GM18907 (cell line): ENCODE data around the gene MYO1B.

Source experiments
- ATAC-seq: cut with Tn5 transposase; IDR thresholded peaks from one replicate; pipeline ENCODE4 v1.9.1; 2021; ENCODE audit warnings: mild to moderate bottlenecking, moderate library complexity; ENCODE audit not compliant: unreplicated experiment

Gene MYO1B

DNA sequence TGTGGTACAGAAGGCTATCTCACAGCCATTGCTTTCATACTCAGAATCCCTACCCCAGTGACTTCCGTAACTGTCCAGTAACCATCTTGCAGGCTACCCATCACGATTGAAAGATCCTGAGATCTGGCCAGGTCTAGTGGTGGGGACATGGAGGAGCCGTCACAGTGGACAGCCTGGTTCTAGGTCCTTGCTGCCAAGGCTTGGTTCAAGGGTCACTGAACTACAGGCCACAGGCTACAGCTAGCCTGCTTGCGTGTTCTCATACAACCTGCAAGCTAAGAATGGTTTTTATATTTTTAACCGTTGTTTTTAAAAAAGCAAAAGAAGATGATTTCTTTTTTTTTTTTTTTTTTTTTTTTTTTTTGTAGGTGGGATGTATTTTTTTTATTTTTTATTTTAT, 151.6 kb downstream of the MYO1B start:
- ATAC-seq = no peak

DNA sequence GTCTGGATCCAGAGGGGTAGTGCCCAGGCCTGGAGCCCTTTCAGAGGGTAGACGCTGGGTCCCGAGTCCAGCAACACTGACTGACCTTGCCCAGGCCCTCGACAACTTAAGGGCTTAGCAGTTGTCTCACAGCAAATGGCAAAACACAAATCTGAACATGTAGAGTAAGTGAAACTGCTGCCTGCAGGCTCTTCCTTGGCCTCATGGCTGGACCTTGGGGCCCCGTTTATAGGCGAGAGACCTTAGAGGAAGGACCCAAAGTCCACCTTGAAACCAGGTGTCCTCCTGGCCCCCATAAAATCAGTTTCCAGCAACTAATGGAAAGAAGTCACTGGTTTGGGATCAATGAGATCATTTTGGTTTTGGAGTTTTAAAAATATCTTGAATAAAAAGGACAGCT, 154.4 kb downstream of the MYO1B start:
- no peak for ATAC-seq

DNA sequence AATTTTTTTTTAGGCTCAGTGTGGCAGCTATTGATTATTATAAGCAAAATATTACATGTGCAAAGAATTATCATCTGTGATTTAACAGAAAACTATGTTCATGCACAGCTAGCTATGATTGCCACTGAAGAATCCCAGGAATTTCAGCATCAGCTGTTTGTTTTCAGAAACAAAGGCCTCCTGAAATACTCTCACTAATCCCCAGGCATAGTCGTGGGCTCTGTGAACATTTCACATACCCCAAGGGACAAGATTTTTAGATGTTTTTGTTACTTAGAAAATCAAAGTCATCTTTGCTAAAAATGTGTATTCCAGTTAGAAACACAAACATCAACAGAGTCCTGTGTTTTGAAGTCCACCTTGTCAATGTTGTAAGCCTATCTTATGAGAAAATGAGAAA, 156.1 kb downstream of the MYO1B start:
- no peak for ATAC-seq

DNA sequence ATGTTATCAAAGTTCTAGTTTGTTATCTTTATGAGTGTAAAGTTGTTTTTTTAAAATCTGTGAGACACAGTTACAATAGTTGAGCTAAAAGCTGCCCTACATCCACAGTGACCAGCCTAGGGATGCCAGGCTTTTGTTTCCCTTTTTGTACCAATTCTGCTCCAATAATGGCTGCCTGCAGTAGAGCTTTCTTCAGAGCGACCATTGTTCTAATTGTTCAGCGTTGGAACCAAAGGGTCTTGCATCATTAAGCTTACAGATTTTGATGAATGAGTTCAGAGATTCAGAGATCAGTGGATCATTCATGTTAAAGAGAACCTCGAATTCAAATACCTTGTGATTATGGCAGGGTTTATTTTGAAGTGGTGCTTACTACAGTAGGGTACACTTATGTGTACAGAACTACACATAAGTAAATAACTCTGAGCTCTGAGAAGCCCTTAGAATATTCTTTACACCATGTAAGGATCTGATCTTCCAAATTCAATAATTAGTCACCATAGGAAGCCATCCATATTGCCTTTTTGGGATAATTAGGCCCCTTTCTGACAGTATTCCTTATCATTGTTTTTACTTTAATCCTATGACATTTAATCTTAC, 157.9 kb downstream of the MYO1B start:
- ATAC-seq = no peak

DNA sequence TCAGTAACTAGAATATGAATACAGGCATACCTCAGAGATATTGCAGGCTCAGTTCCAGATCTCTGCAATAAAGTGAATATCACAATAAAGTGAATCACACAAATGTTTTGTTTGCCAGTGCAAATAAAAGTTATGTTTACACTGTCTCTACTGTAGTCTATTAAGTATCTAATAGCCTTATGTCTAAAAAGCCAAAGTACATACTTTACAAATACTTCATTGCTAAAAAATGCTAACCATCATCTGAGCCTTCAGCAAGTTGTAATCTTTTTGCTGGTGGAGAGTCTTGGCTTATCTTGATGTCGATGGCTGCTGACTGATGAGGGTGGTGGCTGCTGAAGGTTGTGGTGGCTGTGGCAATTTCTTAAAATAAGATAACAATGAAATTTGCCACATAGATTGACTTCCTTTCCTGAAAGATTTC, 159.4 kb downstream of the MYO1B start:
- ATAC-seq = no peak

DNA sequence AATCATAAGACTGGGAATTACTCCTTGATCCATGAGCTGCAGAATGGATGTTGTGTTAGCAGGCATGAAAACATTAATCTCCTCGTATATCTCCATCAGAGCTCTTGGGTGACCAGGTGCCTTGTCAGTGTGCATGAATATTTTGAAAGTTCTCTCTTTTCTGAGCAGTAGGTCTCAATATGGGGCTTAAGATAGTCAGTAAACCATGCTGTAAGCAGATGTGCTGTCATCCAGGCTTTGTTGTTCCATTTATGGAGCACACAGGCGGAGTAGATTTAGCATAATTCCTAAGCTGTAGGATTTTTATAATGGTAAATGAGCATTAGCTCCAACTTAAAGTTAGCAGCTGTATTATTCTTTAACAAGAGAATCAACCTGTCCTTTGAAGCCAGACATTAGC, 160.3 kb downstream of the MYO1B start:
- ATAC-seq = no peak

DNA sequence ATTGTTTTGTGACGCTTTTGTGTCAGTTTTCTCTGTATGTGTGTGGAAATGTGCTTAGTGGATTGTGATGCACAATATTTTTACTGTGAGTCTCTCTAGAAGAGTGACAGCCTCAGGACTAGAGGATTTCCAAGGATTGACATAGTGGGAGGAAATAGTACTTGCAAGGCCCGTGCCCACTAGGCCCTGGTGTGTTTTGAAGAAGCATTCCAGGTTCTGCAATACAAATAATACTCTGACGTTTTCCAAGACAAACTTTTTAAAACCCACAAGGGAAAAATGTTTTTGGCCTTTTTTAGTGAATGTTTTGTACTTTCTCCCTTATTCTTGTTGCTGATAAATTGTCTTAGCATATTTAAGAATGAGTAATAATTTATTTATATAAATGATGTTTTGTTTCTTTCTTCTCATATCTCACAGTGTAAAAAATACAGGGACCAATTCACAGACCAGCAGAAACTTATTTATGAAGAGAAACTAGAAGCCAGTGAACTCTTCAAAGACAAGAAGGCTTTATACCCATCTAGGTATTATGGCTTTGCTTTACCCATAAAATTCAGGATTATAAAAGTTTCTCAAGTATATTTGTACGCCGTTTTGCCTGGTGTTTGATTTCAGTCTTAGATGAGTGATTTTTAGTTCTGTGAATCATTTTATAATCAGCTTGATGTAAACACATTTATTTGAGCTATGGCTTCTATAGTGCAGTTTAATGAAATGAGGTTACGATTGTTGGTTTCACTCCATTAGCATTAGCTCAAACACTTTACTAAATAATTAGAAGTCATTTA, 165.6 kb downstream of the MYO1B start:
- ATAC-seq = no peak

DNA sequence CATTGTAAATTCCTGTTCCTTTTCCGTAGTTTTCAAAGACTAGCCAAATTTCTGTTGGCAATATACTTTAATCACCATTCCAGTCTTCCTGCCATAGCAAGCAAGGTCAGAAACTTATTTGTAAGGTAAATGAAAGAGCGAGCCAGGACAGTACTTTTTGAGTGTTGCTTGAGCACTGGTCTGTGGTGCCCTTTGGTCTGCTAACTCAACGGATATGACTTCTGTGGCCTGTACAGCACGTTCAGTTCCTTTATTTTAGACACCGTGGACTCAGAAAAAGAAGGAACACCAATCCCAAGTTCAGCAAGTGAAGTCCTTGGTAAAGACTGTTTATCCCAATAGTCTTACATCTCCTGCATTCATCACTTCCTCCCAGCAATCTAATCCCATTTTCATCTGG, 166.3 kb downstream of the MYO1B start:
- ATAC-seq = no peak

DNA sequence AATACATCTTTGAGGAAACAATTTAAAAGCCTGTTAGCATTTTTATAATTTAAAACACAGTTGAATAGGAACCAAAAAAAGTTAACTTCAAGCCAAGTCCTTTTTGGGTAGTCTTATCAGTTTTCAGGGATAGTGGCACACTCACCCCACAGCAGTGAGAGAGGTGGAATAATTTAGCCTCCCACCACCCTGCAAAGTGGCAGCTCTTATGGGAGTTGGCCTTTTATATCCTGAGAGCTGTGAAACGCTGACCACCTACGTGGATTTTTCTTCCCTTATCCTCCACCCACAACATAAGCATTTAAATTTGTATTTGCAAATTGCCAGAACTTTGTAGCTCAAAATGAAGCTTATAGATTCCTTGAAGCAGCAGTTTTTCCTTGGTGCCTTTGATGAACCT, 167.1 kb downstream of the MYO1B start:
- ATAC-seq = no peak

DNA sequence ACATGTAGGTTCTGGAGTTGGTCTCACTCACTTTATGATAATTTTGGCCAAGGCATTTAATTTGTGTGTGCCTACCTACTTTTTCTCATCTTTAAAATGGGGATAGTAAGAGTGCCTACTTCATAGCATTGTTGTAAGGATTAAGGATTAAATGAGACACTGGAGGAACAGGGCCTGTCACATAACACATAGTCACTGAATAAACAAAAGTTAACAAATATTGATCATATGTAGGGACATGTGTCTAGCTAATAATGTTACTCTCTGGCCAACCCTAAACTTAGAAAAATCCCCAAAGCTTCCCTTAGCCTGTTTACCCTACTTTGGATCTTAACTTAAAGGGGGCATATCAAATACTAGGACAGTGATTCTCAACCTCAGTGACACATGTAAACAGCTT, 169.9 kb downstream of the MYO1B start:
- ATAC-seq = no peak

DNA sequence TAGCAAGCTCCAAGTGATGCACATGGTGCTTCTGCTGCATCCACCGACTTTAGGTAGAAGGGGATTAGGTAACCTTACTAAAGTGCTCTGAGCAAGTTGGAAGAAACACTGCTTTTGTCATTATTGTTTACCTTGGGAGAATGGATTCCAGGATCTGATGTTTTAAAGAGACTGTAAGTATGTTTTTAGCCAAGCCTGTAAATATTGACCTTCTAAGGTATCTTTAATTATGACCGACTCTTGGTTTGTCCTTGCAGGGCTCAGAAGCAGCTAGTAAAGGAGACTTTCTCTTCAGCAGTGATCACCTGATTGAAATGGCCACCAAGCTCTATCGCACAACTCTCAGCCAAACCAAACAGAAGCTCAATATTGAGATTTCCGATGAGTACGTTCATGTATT, 170.7 kb downstream of the MYO1B start:
- no peak for ATAC-seq

DNA sequence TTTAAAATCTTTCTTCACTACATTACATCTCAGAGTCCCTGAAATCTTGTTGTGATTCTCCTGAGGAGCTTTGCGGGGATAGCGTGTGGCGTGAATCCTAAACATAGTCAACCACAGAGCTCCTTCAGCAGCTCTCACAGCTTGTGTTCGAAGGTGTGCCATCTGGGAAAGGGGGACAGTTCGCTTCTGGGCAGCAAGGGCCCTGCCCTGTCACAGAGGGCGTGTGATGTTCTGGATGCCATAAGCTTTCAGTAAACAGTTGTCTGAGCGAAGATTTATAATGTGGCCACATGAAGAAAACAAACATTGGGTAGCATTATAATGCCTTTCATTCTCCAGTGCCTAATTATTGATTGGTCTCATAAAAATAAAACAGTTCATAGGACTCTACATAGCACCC, 172.5 kb downstream of the MYO1B start:
- no peak for ATAC-seq

DNA sequence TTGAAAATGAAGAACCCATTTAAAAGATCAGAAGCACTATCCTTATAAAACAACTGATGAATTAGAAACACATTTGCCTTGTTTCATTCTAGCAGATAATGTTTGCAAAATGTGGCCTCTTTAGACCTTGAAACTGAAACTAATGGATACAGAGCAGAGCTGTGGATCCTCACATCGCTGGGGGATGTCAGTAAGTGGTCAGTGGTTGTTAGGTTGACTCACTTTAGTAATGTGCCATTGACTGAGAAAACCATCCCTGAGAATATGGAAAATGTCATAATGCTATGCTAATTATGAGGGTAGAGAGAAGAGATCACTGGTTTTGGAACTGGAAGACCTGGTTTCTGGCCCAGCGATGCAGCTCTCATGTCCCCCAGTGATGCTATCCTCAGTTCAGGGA, 176.7 kb downstream of the MYO1B start:
- ATAC-seq = no peak

DNA sequence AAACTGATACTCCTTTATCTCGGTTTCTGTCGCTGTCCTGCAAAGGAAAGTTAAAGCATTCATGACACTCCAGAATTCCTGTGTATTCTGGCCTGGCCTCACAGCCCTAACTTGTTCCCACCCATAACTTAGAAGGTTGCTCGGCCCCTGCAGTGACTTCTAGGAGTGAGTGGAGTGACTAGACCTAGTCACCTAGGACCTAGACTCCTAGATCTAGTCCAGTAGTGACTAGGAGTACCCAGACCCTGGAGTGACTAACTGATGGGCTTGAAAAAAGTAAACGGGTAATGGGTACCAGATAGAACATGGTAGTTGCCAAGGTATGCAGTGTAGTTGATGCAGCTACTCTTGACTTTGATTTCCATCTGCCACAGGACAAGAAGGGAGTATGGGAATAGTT, 181.8 kb downstream of the MYO1B start:
- ATAC-seq = no peak

DNA sequence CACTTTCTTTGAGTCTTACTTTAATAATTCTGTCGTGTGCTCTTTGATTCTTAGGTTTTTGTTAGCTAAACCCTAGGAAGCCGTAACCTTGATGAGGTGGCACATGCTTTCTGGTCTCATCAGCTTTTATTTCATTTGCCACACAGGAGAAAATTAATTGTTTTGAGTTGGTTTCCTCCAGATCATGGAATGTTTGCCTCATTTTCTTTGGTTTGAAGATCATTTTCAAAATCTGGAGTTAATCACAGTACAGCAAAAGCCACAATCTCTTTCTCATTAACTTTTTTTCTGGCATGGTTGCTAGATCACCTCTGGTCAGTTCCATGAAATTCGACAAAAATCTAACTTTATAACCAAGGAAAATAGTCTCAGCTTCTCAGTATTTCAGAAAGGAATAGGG, 182.9 kb downstream of the MYO1B start:
- ATAC-seq = no peak

DNA sequence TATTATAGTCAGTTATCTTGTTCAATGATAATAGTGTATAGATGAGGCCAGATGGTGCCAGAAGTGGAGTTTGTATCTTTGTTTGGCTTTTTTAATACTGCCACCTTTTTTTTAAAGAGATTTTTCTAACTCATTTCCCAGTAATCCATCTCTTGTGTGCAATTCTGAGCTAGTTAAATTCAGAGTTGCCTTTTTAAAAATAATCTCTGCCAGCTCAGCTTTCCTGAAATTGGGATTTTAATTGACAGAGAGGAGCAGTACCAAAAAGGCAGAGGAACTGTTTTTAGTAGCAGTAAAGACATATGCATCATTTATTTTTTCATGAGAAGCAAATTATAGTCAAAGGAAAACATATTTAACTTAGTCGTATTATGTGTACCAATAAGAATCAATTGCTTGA, 185.3 kb downstream of the MYO1B start:
- ATAC-seq = no peak

DNA sequence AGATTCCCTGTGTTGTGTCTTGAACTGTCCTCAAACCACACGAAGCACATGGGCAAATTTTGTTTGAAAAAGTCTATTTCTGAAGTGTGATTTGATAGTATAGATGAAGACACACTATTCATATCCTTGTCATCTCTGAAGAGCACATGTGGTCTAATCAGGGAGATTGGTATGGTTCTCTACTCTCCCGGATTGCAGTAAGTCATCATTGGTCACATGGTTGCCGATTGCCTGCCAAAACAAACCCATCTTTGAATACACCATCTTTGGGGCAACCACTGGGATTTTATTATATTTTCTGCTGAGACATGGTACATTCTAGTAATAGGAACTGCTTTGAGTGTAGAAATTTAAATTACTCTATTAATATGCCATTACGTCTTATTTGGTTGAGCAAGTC, 186.9 kb downstream of the MYO1B start:
- ATAC-seq = no peak

DNA sequence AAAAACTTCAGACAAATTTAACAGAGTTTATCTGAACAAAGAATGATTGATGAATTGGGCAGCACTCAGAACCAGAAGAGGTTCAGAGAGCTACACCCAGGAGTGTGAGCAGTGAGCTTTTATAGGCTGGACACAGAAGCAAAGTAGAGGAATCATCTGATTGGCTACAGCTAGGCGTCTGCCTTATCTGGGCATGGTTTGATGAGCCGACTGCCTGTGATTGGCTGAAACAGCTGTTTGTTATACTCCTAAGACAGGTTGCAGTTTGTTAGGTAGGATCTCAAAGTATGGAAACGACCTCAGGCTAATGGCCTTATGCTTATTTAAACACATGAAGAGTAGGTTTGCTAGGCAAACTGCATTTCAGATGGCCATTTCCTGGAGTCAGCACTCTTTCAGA, 188.9 kb downstream of the MYO1B start:
- no peak for ATAC-seq

DNA sequence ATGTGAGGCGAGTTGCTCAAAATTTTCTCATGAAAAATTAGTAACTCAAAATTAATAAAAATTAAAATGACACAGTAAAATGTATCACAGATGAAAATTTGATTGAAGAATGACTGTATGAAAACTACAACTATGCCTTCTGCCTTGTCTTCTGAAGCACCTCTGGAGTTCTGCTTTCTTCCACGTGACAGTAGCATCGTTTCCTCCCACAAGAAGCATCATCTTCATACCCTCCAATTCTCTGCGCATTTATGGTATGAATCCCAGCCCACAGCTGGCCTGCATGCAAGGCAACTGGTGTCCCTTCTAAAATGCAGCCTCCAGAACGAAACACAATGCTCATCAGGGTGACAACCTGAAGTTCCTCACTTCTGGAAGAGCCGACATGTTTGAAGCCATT, 189.9 kb downstream of the MYO1B start:
- ATAC-seq = no peak

DNA sequence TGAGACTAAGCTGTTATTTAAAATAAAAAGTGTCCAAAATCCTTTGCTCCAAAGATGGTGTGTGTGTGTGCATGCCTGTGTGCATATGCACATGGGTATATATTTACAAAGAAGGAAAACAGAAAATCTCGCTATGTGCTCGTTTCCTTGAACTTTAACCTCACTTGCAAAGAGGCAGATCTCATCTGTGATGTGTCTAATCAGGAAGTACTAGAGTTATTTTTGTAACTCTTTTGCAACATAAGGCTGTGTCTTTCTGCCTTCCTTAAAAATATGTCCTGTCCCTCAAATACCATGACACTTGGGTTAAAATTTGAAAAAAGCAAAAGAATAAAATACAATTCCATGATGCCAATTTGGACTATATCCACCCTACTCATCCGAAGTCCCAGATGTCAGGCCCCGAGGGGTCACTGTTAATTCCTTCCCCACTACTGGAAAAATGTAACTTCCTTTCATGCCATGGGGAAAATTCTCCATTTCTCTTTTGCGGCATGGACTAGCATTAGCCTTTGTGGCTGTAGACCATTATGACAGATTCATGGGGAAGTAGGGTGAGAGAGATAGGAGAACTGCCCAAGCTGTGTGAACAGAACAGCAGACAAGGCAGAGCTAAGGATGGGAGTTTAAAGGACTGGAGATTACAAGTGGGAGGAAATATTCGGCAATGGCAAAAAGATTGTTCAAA, 191.3 kb downstream of the MYO1B start:
- ATAC-seq = no peak

DNA sequence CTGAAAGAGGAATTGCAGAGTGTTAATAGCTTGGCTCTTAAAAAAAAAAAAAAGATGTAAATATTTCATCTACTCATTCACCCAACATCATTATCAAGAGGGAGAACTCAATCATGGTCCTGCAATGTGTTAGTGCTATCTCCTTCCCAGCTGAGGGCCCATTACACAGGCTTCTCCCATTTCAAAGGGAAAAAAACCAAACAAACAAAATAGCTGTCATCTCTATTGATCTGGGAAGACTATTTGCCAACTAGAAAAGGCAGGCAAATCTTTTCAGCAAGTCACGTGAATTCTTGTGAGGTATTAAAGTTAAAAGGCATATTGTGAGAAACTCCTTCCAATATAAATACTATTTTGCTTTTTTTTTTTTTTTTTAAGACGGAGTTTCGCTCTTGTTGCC, 194.3 kb downstream of the MYO1B start:
- ATAC-seq = no peak

DNA sequence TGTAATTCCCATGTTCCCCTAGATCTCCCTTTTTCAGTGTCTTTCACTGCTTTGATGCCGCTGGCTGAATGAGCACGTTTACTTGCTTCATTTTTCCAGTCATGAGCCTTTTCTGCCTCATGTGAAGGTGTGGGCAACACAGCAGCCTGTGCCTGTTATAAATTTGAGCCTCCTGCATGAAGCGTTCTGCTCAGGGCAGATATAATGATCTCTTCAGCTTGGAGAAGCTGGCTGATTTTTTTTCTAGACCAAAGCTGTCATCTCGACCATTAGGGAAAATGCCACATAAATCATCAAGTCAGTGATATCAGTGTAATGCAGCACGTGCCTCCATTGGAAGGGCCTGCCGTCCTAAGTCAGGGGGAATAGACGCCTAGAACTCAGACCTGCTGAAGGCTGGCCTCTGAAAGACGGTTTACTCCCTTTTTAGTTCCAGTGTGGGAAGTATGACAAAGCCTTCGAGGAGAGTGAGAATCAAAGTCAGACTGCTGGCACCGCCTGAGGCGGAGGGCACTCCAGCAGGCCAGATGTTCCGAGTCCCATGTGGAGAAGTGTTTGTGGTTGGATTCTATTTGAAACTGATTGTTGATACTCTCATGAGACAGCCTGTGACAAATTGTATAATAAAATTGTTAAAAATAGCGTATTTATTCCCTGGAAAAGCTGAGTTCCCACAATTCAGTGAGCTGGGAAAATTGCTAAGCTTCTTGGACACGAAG, 196.5 kb downstream of the MYO1B start:
- no peak for ATAC-seq
